Ovary (tissue), 3 donors: ENCODE measurements around the gene DYNC2LI1.

Source experiments
- CTCF ChIP-seq, 3 donors: fragments of 450-650 bp in 2 of 3; fragments of 200-600 bp in 1 of 3; IDR thresholded peaks; one replicate each; pipeline versions ENCODE4 v1.5.1 to v1.8.0; 2016 to 2022; ENCODE audit warnings: antibody characterized with exemption in 3 of 3, mild to moderate bottlenecking in 1 of 3
- POLR2A ChIP-seq: fragments of 450-650 bp; IDR thresholded peaks from one replicate; pipeline ENCODE4 v1.6.1; 2017; ENCODE audit warnings: antibody characterized with exemption, mild to moderate bottlenecking, moderate library complexity
- donor health status: DM: no; HTN: no; CAD: no.

GRCh38 chr2:43848214-43848613 is 74.4 kb downstream of the DYNC2LI1 start:
- no peak for TF ChIP-seq POLR2A
- no peak for TF ChIP-seq CTCF (IDR thresholded peaks at IDR 0.05)
